HFF-Myc (cell line): ENCODE measurements around the gene MAST4.

ENCODE experiments used
- DNase-seq: peaks from one replicate; pipeline ENCODE4 v3.0.0-alpha.2; 2011; ENCODE audit warnings: low read depth; ENCODE audit errors: extremely low read depth
- H3K4me3 ChIP-seq: replicated peaks from 2 replicates; pipeline ENCODE4 v1.5.1; 2011; ENCODE audit warnings: low read depth, mild to moderate bottlenecking, control low read depth, low read length
- TF ChIP-seq, protein P1 (sequence below): IDR thresholded peaks from 2 replicates; pipeline ENCODE4 v1.5.1; 2012; ENCODE audit warnings: mild to moderate bottlenecking, low read depth, low read length, control low read depth; ENCODE audit errors: missing control alignments

The MAST4 gene

GRCh38 chr5:66850354-66851075 is 254.3 kb downstream of the MAST4 start:
- H3K4me3 ChIP-seq = no peak overlapping the region
- TF ChIP-seq, protein P1, sequence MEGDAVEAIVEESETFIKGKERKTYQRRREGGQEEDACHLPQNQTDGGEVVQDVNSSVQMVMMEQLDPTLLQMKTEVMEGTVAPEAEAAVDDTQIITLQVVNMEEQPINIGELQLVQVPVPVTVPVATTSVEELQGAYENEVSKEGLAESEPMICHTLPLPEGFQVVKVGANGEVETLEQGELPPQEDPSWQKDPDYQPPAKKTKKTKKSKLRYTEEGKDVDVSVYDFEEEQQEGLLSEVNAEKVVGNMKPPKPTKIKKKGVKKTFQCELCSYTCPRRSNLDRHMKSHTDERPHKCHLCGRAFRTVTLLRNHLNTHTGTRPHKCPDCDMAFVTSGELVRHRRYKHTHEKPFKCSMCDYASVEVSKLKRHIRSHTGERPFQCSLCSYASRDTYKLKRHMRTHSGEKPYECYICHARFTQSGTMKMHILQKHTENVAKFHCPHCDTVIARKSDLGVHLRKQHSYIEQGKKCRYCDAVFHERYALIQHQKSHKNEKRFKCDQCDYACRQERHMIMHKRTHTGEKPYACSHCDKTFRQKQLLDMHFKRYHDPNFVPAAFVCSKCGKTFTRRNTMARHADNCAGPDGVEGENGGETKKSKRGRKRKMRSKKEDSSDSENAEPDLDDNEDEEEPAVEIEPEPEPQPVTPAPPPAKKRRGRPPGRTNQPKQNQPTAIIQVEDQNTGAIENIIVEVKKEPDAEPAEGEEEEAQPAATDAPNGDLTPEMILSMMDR = no peak
- DNase-seq = no peak

- TF ChIP-seq, protein P1 = no peak
- DNase-seq = no peak
- H3K4me3 ChIP-seq = no peak overlapping the region
Observed at GRCh38 chr5:66851306-66851705, 255.1 kb downstream of the MAST4 start.

GRCh38 chr5:66854416-66854815 is 258.2 kb downstream of the MAST4 start:
- TF ChIP-seq, protein P1 = no peak
- DNase-seq = no peak
- no peak overlapping the region for H3K4me3 ChIP-seq

GRCh38 chr5:66856041-66856805 is 260.0 kb downstream of the MAST4 start:
- TF ChIP-seq, protein P1 = no peak

GRCh38 chr5:66859526-66859925 is 263.3 kb downstream of the MAST4 start:
- DNase-seq = no peak
- H3K4me3 ChIP-seq = no peak overlapping the region
- TF ChIP-seq, protein P1 = no peak

More at GRCh38 chr5:66856041-66856805, 260.0 kb downstream of the MAST4 start:
- no peak overlapping the region for H3K4me3 ChIP-seq
- DNase-seq = no peak

GRCh38 chr5:66860199-66860975 is 264.2 kb downstream of the MAST4 start:
- no peak for DNase-seq
- no peak overlapping the region for H3K4me3 ChIP-seq
- TF ChIP-seq, protein P1 = no peak
